Right hindlimb (tissue), 1 donor: ENCODE results near the gene GP1BB.
"Not testable (repeated sequence)": the region's sequence is repeated elsewhere in the genome, so short reads cannot be mapped to it uniquely, and the experiment has no call there.

ENCODE experiments used
- DNase-seq: peaks from one replicate; pipeline ENCODE4 v3.0.0-alpha.2; 2018

GP1BB gene

GRCh38 chr22:19693981-19694670 lies 29.2 kb upstream of the GP1BB start:
- no peak for DNase-seq

- DNase-seq = no peak
These were observed 28.6 kb upstream of the GP1BB start for GRCh38 chr22:19694696-19695095.

GRCh38 chr22:19696504-19697276 lies 26.6 kb upstream of the GP1BB start:
- no peak for DNase-seq

GRCh38 chr22:19697871-19698270 lies 25.5 kb upstream of the GP1BB start:
- DNase-seq = not testable (repeated sequence)

- no peak for DNase-seq
These were observed 22.4 kb upstream of the GP1BB start for GRCh38 chr22:19700790-19701419.

- no peak for DNase-seq
These were observed 21.8 kb upstream of the GP1BB start for GRCh38 chr22:19701420-19702145.

GRCh38 chr22:19703869-19704268 lies 19.5 kb upstream of the GP1BB start:
- DNase-seq = peak; percentile 9

- DNase-seq = peak; percentile 14
These were observed 18.9 kb upstream of the GP1BB start for GRCh38 chr22:19704355-19705015.

- peak; percentile 15 for DNase-seq
These were observed 18.0 kb upstream of the GP1BB start for GRCh38 chr22:19705181-19705934.

- no peak for DNase-seq
These were observed 16.6 kb upstream of the GP1BB start for GRCh38 chr22:19706661-19707151.

- DNase-seq = peak; percentile 13
These were observed 15.7 kb upstream of the GP1BB start for GRCh38 chr22:19707347-19708290.

- DNase-seq = peak; percentile 12
These were observed 14.9 kb upstream of the GP1BB start for GRCh38 chr22:19708321-19709011.

- DNase-seq = peak; percentile 9
These were observed 14.1 kb upstream of the GP1BB start for GRCh38 chr22:19709063-19709769.

GRCh38 chr22:19710020-19710768 lies 13.1 kb upstream of the GP1BB start:
- DNase-seq = no peak

GRCh38 chr22:19710769-19711106 lies 12.6 kb upstream of the GP1BB start:
- DNase-seq = no peak

- peak; percentile 18 for DNase-seq
These were observed 10.1 kb upstream of the GP1BB start for GRCh38 chr22:19713245-19713644.

GRCh38 chr22:19713650-19714311 lies 9.6 kb upstream of the GP1BB start:
- peak; percentile 65 for DNase-seq
